HG03039 (cell line): ENCODE results near the gene RDH11.
"Not testable (repeated sequence)": the region's sequence is repeated elsewhere in the genome, so short reads cannot be mapped to it uniquely, and the experiment has no call there.

Source experiments
- ATAC-seq: cut with Tn5 transposase; IDR thresholded peaks from one replicate; pipeline ENCODE4 v1.9.1; 2021; ENCODE audit warnings: mild to moderate bottlenecking, moderate library complexity; ENCODE audit not compliant: unreplicated experiment

RDH11 gene, protein sequence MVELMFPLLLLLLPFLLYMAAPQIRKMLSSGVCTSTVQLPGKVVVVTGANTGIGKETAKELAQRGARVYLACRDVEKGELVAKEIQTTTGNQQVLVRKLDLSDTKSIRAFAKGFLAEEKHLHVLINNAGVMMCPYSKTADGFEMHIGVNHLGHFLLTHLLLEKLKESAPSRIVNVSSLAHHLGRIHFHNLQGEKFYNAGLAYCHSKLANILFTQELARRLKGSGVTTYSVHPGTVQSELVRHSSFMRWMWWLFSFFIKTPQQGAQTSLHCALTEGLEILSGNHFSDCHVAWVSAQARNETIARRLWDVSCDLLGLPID

DNA sequence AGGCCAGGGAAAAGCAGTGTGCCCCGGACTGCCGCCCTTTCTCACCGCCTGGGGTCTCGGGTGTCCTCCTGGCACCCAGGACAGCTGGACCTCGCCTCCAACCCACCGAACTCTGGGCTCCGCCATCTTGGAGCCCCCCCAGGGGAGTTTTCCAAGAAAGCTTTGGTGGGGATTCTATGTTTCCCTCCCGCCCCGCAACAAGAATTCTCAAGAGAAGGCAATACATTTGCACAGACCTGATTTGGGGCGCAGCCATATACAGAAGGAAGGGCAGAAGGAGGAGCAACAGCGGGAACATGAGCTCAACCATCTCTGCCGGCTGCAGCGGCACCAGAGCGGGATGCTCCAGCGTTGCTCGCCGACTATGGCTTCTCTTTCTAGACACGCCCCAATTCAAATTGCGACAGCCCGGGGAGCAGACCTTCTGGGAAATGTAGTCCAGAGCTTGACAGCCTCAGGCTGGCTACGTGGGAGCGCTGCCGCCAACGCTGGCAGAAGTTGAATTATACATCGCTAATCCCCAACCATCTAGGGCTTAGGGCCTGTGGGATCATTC, at the start of gene RDH11:
TSS of gene RDH11 (minus strand) at position 371 of the 556 bp plus-strand sequence. CDS start at position 310, 61 bp downstream.
- ATAC-seq, result peak; percentile 90

DNA sequence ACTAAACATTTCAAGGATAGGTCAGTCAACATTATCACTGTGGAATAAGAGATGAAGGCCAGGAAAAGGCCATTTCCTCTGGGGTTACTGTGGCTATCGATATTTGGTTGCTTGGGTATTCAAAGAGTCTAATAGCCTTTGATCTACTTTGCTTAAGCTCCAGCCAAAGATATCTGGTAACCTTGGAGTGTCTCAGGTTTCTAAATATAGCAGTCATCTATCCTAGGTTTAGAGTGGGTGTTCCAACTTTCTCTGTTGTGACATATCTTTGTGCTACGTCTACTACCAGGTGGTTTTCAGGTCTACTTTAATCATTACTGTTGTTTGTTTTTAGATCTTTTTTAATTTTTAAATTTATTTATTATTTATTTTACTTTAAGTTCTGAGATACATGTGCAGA, 48.5 kb upstream of the RDH11 start:
- ATAC-seq, result no peak

DNA sequence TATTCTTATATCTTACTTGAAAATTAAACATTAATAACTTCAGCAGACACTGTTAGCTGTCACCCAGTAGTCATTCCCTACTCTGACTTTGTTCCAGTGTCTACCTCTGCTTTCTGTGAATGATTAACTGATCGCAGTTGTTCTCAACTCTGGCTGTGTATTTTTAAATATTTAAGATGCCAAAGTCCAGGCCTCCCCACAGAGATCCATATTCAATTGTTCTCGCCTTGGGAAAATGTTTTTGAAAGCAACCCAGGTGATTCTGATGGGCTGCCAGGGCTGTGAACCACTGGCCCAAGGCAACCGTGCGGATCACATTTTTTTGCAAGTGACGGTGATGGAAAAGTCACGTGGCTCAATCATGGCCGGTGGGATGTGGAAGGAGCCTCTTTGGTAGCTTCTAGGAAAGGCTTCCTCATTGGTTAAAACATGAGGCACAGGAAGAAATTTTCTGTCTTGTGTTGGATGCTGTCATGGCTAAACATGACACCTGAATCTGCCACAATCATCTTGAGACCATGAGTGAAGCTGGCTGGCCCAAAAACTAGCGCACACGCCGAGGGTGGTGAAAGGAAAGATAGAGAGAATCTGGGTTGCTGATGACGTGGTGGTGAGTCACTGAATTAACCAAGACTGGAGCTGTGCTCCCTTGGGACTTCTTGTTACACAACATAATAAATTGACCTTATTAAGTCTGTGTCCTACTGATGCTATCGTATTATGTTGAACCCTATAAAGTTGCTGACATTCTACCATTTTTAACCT, 43.4 kb upstream of the RDH11 start:
- no peak for ATAC-seq

GRCh38 chr14:67736771-67737170, 41.2 kb upstream of the RDH11 start:
- ATAC-seq, result no peak

GRCh38 chr14:67735336-67736147, 40.0 kb upstream of the RDH11 start:
- no peak for ATAC-seq

DNA sequence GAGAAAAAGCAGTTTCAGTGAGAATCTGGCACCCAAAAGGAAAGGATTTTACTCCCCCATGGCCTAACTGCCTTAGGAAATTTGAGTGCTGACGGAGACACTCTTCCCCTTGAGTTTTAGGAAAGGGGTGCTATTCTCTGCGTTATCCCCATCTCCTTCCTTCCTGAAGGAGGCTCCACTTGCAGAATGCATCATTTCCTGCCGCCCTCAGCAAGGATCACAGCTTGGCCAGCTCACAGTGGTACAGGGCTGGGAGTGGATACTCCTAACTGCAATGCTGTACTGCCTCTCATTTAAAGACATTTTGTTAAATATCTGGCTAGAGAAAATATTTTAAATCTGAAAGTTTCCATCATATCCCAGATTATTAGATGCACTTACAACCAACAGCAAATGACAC, 39.1 kb upstream of the RDH11 start:
- ATAC-seq, result no peak

DNA sequence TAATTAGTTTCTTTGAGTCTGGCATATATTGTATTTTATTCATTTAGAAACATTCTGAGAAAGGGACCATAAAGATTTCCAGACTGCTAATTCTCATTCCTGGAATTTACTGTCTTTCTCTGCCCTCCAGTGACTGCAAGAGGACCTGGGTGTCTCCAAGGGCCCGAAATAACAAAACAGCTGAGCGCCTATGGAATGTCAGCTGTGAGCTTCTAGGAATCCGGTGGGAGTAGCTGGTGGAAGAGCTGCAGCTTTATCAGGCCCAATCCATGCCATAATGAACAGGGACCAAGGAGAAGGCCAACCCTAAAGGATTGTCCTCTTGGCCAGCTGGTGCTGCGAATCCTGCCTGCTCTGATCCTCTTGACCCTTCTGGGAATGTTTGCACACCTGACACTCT, 38.1 kb upstream of the RDH11 start:
- ATAC-seq, result no peak

DNA sequence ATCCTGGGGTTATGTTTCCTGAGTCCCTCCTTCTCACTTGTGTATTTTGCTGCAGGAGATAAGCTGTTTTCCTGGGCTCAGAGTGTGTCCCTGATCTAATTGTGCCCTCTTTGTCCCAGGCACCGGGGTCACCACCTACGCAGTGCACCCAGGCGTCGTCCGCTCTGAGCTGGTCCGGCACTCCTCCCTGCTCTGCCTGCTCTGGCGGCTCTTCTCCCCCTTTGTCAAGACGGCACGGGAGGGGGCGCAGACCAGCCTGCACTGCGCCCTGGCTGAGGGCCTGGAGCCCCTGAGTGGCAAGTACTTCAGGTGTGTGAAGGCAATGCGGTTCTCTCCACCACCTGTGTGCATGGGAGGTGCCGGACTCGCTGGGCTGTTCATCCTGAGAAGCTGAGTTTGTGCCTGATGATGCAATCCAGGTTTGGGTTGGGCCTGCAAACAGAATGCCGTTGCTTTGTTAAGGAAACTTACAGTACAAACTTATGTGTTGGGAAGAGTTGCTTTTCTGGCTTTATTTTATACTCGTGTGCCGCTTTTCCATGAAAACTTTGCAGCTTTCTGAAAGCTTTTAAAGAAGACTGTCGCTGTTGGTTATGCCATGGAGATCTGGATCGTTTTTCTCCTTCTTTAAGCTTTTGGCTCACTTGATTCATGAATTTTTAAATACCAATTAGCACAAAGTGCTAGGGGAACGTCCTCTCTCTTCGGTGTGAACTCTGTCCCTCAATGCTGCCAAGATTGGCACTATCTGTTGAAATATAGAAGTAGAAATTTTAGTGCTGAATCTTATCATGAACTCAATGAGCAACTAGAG, 33.7 kb upstream of the RDH11 start:
- ATAC-seq, result no peak

GRCh38 chr14:67728258-67728657, 32.7 kb upstream of the RDH11 start:
- no peak for ATAC-seq

- ATAC-seq, result no peak
These were observed 31.8 kb upstream of the RDH11 start for GRCh38 chr14:67727361-67727760.

DNA sequence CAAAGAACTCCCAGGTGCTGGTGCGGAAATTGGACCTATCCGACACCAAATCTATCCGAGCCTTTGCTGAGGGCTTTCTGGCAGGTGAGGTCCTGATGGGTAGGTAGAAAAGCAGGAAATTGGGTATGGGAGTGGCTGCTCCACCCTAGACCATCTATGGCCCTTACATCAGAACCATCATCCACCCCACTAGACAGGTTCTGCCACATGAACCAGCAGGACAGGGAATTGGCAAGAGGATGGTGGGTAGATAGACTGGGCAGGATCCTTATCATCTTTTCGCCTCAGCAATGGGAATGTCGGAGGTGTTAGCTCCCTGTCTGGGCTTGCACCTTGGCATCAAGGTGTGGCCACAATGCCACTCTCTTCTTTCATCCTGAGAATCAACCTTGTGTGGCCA, 29.6 kb upstream of the RDH11 start:
- ATAC-seq, result no peak

DNA sequence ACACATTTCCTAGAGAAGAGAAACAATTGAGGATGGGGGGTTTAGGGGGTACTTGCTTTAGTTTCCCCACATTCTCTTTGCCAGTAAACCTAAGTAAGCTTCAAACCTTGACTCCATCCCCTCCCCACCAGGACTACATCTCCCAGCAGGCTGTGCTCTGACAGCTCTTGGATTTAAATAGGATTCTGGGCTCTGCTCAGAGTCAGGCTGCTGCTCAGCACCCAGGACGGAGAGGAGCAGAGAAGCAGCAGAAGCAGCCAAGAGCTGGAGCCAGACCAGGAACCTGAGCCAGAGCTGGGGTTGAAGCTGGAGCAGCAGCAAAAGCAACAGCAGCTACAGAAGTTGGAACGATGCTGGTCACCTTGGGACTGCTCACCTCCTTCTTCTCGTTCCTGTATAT, 26.7 kb upstream of the RDH11 start:
- no peak for ATAC-seq

GRCh38 chr14:67721875-67722274, 26.3 kb upstream of the RDH11 start:
- no peak for ATAC-seq

DNA sequence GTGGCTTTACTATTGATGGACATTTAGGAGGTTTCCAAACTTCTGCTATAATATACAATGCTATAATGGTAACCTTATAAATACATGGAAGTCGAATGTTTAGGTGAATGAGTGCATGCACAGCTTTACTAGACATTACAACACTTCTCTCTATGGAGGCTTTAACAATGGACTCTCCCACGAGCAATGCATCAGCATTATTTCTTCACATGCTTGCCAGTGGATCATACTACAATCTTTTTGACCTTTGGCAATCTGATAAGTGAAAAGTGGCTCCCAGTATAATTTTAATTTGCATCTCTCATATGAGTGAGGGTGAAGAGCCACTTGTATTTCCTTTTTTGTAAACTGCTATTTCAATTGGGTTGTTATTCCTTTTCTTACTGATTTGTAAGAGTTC, 24.3 kb upstream of the RDH11 start:
- no peak for ATAC-seq

- ATAC-seq, result not testable (repeated sequence)
These were observed 23.8 kb upstream of the RDH11 start for GRCh38 chr14:67719385-67719784.

GRCh38 chr14:67718265-67718664, 22.7 kb upstream of the RDH11 start:
- ATAC-seq, result no peak

- no peak for ATAC-seq
These were observed 21.5 kb upstream of the RDH11 start for GRCh38 chr14:67717048-67717447.

GRCh38 chr14:67710209-67710608, 14.6 kb upstream of the RDH11 start:
- no peak for ATAC-seq

GRCh38 chr14:67709796-67710195, 14.2 kb upstream of the RDH11 start:
- ATAC-seq, result not testable (repeated sequence)

DNA sequence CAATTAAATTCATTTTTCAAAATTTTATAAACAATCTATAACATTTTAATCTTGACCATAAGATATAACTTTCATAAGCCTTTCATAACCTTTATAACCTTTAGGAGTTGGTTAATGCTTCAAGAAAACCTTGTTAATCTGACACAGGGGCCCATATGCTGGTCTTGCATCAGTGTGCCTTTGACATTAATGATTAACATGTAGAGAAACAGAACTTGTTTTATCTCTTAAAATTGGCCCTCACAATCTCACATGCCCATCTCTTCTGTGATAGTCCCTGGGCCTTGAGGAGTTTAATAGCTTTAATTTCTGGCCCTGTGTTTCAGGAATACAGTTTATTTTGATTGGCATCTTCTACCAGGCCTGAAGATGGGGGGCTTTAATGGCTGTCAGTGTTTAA, 13.8 kb upstream of the RDH11 start:
- ATAC-seq, result not testable (repeated sequence)
